ENCODE measurements around the gene CTNNA3.
A peak's percentile ranks its signal among the peaks of the same experiment; 100 is the strongest.
"Not testable (repeated sequence)": the region's sequence is repeated elsewhere in the genome, so short reads cannot be mapped to it uniquely, and the experiment has no call there.

The CTNNA3 gene

DNA sequence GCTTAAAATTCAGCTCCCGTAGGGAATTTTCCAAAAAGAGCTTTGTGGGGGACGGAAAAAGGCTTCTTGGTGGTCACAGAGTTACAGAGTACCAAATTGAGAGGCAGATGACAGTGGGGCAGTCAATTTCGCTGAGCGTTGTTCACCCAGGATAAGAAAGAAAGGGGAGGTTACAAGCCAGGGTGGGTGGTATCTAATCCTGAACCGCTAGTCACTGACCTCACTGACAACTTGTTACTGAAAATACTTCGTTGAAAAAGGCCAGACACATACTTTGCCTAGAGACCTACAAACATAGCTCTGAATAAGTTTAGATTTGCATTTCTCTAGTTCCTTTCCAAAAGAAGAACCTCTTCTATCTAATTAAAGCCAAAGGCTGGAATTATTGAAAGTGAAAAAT is at the start of gene CTNNA3:
TSS of gene CTNNA3 (minus strand) at position 167 of the 400 bp plus-strand sequence.
- no peak for DNase-seq

DNA sequence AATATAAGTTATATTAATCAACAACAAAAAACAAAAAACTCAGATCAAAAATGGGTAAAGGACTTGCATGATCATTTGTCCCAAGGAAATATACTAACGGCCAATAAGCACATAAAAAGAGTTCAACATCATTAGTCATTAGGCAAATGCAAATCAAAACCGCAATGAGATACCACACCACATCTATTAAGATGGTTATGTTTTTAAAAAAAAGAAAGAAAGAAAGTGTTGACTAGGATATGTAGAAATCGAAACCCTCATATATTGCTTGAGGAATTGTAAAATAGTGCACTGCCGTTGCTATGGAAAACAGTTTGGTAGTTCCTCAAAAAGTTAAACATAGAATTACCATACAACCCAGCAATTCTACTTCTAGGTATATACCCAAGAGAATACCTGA is 39.4 kb upstream of the CTNNA3 start:
- no peak for DNase-seq

DNA sequence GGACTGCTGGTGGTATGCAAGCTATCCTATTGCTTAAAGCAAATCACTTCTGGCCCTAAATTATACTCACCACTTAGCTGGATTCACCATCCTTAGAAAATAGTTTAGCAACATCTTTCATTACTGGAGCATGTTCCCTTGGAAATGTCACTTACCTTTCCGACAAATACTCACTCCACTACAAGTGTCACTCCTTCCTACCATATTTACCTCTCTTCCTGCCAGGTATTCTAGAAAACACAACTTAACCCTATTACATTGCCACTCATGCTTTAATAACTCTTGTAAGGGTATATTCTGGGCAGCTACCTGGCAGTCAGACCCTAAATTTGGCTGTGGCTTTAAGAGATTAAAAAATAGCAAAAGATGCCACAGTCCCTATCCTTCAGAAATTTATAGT is 37.5 kb upstream of the CTNNA3 start:
- no peak for DNase-seq

DNA sequence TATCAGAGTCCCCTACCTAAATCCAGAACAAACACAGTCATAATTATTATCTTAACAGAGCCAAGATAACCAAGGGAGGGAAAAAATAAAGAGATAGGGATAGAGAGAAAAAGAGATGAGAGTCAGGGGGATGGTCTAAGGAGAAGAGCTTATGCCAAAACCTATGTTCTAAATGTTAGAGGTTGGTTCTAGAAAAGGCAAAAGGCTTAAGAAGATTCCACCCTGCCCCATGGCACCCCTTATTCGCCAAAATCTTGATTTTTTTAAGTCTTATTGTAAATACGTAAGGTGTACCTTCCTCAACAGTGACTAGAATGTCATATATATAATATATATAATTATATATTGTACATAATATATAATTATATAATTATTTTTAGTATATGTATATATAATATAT is 29.6 kb upstream of the CTNNA3 start:
- DNase-seq = no peak

DNA sequence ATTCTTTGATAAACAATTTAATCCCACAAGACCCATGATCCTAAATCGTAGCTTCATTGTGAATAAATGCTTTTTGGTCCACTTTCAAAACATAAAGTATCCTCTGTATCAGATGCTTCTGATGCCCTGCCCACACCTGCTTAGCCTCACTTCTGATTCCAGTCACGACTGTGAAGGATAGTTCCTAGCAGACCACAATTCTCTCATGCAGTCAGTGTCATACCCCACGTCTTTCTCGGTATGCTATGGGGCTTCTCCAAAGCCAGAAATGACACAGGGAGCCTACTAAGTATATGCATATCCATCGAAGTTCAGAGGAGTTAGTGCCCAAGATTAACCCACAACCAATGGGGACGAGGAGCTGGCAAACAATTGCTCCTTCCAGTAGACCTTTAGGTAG is 27.6 kb upstream of the CTNNA3 start:
- no peak for DNase-seq

DNA sequence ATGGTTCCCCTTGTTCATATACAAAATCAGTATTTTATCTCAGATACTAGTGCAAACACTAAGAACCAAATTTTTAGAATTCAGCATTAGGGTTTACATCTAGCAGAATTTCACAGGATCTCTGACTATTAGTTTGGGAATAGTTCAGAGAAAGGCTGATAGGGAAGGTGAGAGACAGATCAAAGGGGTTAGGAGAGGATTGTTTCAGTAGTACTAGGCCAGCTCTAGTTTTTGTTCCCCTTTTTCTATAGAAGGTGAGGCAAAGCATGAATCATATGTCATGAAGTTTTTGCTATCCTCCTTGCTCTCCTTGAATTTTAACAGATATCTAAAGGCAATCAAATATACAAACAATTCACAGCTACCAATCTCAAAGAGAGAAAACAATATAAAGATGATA is 26.1 kb upstream of the CTNNA3 start:
- DNase-seq = no peak

DNA sequence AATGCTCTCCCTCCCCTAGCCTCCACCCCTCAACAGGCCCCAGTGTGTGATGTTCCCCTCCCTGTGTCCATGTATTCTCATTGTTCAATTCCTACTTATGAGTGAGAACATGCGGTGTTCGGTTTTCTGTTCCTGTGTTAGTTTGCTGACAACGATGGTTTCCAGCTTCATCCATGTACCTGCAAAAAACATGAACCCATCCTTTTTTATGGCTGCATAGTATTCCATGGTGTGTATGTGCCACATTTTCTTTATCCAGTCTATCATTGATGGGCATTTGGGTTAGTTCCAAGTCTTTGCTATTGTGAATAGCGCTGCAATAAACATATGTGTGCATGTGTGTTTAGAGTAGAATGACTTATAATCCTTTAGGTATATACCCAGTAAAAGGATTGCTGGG is 20.5 kb upstream of the CTNNA3 start:
- DNase-seq = not testable (repeated sequence)

DNA sequence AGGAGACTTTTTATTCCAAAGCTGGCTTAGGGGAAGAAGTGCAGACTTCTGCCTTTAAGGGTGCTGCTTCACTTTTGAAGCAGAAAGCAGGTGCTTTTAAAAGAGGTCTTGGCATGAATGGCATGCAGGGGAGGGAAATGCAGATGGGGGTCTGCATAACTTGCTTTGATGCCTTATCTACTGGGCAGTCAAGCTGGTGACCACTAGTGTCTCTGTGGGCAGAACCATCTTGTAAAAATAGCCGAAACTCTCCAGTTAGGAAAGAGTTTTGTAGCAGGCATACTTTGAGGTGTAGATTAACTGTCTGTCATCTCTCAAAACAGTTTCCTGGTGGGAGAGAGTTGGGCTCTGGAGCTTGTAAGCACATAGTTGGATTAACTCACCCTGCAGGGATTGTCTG is 9.9 kb upstream of the CTNNA3 start:
- no peak for DNase-seq

DNA sequence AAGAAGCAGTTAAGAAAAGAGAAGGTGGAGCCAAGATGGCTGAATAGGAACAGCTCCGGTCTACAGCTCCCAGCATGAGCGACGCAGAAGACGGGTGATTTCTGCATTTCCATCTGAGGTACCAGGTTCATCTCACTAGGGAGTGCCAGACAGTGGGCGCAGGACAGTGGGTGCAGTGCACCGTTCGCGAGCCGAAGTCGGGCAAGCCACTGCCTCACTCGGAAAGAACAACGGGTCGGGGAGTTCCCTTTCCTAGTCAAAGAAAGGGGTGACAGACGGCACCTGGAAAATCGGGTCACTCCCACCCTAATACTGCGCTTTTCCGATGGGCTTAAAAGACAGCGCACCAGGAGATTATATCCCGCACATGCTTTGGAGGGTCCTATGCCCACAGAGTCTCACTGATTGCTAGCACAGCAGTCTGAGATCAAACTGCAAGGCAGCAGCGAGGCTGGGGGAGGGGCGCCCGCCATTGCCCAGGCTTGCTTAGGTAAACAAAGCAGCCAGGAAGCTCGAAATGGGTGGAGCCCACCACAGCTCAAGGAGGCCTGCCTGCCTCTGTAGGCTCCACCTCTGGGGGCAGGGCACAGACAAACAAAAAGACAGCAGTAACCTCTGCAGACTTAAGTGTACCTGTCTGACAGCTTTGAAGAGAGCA is 3.7 kb upstream of the CTNNA3 start:
- DNase-seq = not testable (repeated sequence)

DNA sequence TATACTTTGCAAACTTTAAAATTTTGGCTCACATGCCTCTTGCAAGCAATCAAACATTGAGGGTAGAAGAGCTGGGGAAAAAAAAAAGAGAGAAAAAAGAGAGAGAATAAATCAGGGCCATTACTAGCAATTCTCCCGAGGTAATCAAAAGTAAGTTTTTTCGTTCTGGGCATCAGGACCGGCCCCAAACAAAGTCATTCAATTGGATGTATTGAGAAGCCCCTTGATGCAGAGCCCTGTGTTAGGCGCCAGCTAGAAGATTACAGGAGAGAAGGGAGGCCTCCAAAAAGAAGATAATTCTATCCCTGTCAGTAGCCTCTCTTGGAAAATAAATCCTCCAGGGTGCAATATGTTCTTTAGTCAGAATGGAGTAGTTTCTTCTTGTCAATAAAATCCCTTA is 2.2 kb upstream of the CTNNA3 start:
- DNase-seq = no peak

DNA sequence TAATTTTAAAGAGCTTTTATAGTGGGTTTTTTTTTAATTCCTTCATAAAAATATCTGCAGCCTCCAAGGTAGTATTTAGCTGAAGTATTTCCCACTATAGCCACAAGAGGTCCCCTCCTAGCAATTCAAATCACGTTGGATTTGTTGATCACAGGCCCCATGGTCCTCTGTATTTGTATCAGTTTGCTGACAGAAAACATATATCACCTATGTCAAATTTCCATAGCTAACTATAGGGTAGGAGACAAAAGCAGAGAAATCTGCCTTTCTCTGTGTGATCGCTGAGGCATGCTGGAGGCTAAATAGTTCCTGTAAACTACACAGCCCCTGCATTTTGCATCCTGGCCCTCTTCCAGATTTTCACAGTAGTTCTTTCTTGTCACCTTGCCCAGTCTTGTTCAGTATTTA is 1.7 kb upstream of the CTNNA3 start:
- DNase-seq = peak; percentile 48

DNA sequence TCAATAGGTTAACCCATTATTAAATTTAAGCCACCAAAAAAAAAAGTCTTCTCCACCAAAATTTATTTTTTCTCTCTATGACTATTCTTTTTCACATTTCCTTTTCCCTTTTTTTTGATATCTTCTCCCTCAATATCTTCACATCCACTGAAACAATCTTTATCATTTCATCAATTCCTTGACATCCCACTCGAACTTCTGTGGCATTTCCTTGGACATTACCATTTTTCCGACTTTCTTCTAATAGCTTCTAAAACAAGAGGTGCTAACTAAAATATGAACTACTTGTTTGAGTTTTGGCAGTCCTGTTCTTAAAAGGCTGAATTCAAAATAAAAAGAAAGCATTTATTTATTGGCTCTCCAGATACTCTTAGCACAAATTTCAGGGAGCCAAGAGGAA is 684 bp upstream of the CTNNA3 start:
- no peak for DNase-seq

DNA sequence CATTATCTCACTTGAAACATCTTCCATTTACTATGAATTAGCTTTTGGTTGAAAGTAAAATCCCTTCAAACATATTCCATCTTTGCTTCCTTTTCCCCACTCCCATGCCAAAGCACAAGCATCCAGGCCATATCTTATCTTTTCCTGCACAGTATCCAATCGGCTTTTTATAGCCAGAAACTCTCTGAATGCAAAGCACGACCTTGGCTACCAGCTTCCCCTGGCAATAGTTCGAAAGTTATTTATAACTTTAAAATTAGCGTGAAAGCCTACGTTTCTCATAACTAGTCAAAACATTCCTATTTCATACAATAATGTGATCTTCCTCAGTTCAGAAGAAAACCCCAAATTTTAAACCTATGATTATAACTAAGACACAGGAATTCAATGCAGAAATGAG is 440 bp downstream of the CTNNA3 start:
- no peak for DNase-seq

DNA sequence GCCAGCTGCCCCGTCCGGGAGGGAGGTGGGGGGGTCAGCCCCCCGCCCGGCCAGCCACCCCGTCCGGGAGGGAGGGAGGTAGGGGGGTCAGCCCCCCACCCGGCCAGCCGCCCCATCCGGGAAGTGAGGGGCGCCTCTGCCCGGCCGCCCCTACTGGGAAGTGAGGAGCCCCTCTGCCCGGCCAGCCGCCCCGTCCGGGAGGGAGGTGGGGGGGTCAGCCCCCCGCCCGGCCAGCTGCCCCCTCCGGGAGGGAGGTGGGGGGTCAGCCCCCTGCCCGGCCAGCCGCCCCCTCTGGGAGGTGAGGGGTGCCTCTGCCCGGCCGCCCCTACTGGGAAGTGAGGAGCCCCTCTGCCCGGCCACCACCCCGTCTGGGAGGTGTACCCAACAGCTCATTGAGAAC is 4.1 kb downstream of the CTNNA3 start:
- not testable (repeated sequence) for DNase-seq

DNA sequence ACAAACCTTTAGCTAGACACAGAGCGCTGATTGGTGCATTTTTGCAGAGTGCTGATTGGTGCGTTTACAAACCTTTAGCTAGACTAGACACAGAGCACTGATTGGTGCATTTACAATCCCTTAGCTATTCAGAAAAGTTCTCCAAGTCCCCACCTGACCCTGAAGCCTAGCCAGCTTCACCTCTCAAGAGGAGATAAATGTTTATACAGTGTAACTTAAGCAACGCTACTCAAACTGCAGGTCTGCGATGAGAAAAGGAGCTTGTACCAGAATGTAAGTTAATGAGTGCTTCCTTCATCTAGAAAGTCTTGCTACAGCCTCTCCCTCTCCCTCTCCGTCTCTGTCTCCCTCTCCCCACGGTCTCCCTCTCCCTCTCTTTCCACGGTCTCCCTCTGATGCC is 5.5 kb downstream of the CTNNA3 start:
- DNase-seq = not testable (repeated sequence)

DNA sequence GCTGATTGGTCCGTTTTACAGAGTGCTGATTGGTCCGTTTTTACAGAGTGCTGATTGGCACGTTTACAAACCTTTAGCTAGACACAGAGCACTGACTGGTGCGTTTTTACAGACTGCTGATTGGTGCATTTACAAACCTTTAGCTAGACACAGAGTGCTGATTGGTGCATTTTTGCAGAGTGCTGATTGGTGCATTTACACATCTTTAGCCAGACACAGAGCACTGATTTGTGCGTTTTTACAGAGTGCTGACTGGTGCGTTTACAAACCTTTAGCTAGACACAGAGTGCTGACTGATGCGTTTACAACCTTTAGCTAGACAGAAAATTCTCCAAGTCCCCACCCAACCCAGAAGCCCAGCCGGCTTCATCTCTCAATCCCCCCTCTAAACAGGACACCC is 11.9 kb downstream of the CTNNA3 start:
- DNase-seq = not testable (repeated sequence)

DNA sequence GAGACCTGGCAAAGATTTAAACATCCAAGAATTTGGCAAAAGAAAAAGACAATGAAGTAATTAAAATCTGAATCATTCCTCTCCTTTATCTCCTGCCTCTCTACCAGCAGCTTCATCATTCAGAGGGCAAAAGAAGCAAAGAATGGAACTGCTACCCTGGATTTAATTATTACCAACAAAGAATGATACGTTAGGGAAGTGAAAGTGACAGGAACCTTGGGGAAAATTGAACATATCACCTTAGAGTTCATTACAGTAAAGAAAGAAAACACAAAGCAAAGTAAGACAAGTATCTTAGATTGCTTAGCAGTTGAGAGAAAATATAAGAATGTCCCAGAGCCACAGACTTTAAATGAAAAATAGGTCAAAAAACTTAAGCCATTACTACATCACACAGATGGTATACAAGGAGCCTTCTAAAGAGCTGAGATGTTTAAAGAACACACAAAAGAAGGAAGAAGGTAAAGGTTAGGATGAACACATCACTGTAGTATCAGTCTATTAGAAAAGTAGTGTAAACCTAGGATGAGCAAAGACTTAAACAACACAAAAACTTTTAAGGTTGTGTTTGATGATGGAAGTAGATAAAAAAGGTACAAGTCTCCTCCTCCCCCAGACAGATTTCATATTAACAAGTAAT is 17.5 kb downstream of the CTNNA3 start:
- DNase-seq = no peak

DNA sequence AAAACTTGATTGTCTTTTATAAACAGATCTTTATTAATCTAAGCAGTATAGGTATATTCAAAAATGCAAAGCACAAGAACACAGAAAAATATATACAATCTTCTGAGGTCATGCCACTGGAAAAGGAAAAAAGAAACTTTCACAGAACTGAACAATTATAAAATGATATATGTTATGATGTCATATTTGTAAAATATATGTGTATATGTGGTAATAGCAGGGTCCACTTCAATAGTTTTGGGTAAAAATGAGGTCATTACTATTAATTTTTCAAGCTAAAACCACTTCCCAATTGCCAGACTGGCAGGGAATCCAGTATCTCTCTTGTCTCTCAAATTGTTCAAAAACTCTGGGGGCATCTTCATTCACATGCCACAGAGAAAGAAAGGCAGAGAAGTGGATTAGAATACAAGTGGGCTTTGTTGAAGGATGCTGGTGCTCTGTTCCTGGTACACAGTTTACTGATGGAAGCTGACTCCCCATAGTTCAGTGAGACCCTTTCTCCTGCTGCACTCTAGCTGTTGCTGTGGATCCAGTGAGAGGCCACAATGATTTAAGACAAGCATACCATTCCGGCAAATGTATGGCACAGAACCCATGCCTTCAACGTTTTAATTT is 19.7 kb downstream of the CTNNA3 start:
- DNase-seq = no peak

DNA sequence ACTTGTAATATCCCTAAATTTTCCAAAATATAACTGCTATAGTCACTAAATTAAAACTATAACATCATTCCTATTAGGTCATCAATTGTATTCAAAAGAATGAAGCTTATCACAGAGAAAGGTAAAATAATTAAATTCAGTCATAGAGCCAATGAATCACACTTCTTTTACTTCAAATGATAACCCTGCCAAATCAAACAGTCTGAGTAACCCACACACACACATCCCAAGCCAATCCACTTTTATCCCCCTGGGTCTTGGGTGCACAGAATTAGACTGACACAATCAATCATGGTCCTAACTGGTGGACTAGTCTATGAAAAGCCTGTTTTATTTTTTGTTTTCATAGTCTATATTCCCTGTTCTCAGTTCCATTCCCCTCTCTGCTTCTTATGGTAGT is 25.6 kb downstream of the CTNNA3 start:
- no peak for DNase-seq

DNA sequence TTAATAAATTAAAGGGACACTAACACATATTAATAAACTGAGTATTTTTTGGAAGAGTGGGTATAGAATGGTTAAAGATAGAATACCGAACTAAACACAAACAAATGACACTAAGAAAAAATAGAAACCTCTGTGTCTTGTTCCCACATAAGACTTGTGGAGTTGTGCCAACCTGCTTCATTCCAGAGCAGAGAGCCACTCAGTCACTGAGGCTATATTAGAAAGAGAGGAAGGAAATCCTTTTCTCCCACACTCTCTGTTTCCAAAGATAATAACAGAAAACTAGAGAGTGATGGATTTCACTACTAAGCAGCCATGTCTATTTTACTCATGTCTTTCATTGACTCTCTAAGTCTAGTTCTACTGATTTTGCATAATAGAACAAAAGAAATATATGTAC is 26.0 kb downstream of the CTNNA3 start:
- no peak for DNase-seq

DNA sequence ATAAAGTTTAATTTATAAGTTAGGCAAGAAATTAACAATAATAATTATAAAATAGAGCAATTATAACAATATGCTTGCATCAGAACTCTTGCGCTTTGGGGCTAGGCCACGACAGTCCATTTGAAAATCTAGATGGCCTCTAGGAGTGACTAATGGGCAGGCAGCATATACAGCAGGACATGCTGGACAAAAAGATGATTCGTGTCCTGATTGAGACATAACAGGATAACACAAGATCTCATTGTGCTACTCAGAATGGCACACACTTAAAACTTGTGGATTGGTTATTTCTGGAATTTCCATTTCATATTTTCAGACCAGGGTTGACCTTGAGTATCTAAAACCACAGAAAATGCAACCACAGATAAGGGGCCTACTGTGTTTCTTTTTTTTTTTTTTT is 27.5 kb downstream of the CTNNA3 start:
- no peak for DNase-seq

DNA sequence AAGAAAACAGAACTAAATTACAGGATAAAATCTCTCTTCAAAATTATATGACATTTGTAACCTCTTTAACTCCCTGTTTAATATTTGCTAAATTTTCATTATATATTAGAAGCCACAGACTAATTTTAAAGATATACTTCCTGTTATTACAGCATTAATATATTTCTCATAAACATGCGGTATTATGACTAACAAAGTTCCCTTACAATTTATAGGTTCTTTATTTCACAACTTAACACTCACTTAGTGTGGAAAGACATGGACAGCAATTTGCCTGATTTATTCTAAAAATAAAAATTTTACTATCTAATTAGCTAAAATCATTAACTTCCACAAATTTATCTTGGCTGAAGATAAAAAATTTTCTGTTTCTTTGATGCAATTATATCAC is 29.0 kb downstream of the CTNNA3 start:
- DNase-seq = no peak

DNA sequence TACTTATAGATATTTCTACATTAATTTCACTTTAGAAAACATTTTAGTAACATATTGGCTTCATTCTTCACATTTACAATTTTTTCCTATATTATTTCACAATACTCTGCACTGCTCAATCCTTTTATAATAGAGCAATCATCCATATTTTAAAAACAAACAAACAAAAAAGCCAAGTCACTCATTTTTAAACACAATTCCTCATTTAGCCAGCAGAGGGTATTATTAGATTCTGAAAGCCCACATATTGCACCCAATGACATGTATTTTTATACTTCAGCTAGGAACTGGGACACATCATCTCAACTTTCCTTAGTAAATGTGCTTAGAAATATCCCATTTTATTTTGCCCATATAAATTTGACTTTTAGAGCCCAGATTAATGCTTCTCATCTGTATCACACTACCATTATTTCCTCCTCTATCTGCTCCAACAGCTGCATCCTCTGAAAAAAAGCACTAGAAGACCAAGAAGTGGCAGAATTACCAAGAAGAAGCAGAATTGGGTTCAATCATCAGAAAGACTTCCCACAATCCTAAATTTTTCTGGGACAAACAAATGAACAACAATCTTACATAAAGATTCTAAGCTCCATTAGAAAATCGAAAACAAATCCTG is 29.5 kb downstream of the CTNNA3 start:
- DNase-seq = no peak

DNA sequence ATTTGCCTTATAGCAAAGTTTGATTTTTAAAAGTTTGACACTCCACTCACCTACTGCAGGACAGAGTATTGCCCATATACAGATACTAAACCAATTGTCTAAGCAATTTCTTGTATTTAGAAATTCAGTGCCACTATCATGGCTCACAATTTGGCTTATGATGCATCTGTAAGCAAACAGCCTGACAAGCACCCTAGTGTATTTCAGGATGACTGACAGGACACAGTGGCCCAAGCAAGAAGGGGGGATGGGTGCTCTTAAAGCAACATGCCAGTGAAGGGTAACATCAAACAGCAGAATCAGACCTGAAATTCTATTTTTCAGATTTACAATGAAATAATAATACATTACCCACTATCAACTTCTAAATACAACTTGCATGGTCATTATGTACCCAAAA is 30.5 kb downstream of the CTNNA3 start:
- no peak for DNase-seq

All from right forelimb (tissue), 1 donor.